SK-N-SH treated with all-trans-retinoic acid at 6 μM for 48 hours (cell line): ENCODE results near the gene COL6A6.

Source experiments
- ATAC-seq: fragments of 200-7000 bp; cut with Tn5 transposase; 3 replicates; pipeline ENCODE4 v1.9.1; 2020; ENCODE audit warnings: mild to moderate bottlenecking, moderate library complexity
- ARNTL ChIP-seq: fragments of 450-650 bp; formaldehyde crosslinking; IDR thresholded peaks from 2 replicates; pipeline ENCODE4 v1.5.0; 2020; ENCODE audit warnings: low read depth, mild to moderate bottlenecking, moderate library complexity, borderline replicate concordance
- CREB5 ChIP-seq: fragments of 250-450 bp; sonication (Bioruptor Pico); IDR thresholded peaks from 2 replicates; pipeline ENCODE4 v1.5.1; 2020; ENCODE audit warnings: low read depth, mild to moderate bottlenecking, moderate library complexity
- CSRNP3 ChIP-seq: fragments of 250-450 bp; sonication (Bioruptor Pico); IDR thresholded peaks from 2 replicates; pipeline ENCODE4 v1.5.1; 2021; ENCODE audit warnings: mild to moderate bottlenecking, moderate library complexity
- ESRRG ChIP-seq: fragments of 250-450 bp; sonication (Bioruptor Pico); IDR thresholded peaks from 2 replicates; pipeline ENCODE4 v1.6.1; 2021; ENCODE audit warnings: mild to moderate bottlenecking
- ISL1 ChIP-seq: fragments of 250-450 bp; sonication (Bioruptor Pico); IDR thresholded peaks from 2 replicates; pipeline ENCODE4 v2.1.2; 2022; ENCODE audit warnings: mild to moderate bottlenecking, moderate library complexity
- POU6F1 ChIP-seq: fragments of 250-450 bp; sonication (Bioruptor Pico); IDR thresholded peaks from 2 replicates; pipeline ENCODE4 v1.8.0; 2021; ENCODE audit warnings: low read depth, mild to moderate bottlenecking, moderate library complexity, borderline replicate concordance
- PPARA ChIP-seq: fragments of 250-450 bp; sonication (Bioruptor Pico); IDR thresholded peaks from 2 replicates; pipeline ENCODE4 v1.5.0; 2020; ENCODE audit warnings: mild to moderate bottlenecking, borderline replicate concordance
- SNAI2 ChIP-seq: fragments of 250-450 bp; sonication (Bioruptor Pico); IDR thresholded peaks from 2 replicates; pipeline ENCODE4 v1.5.0; 2020; ENCODE audit warnings: mild to moderate bottlenecking, moderate library complexity
- TOX ChIP-seq: fragments of 250-450 bp; sonication (Bioruptor Pico); IDR thresholded peaks from 2 replicates; pipeline ENCODE4 v1.8.0; 2021; ENCODE audit warnings: mild to moderate bottlenecking, moderate library complexity, borderline replicate concordance
- ZFP3 ChIP-seq: fragments of 250-450 bp; sonication (Bioruptor Pico); IDR thresholded peaks from 2 replicates; pipeline ENCODE4 v1.5.0; 2020; ENCODE audit warnings: mild to moderate bottlenecking, moderate library complexity
- ZFP30 ChIP-seq: fragments of 450-650 bp; formaldehyde crosslinking; IDR thresholded peaks from 2 replicates; pipeline ENCODE4 v1.5.0; 2022; ENCODE audit warnings: mild to moderate bottlenecking, moderate library complexity
- ZNF565 ChIP-seq: fragments of 450-650 bp; formaldehyde crosslinking; conservative IDR thresholded peaks from 2 replicates; pipeline ENCODE4 v1.5.0; 2020; ENCODE audit warnings: low read depth, mild to moderate bottlenecking, moderate library complexity
- ZNF70 ChIP-seq: fragments of 450-650 bp; formaldehyde crosslinking; IDR thresholded peaks from 2 replicates; pipeline ENCODE4 v1.5.0; 2020; ENCODE audit warnings: mild to moderate bottlenecking, moderate library complexity
- ZNF8 ChIP-seq: fragments of 450-650 bp; formaldehyde crosslinking; IDR thresholded peaks from 2 replicates; pipeline ENCODE4 v1.5.0; 2020; ENCODE audit warnings: mild to moderate bottlenecking, moderate library complexity
- TF ChIP-seq, protein P1 (sequence below): fragments of 250-450 bp; sonication (Bioruptor Pico); IDR thresholded peaks from 2 replicates; pipeline ENCODE4 v1.8.0; 2020; ENCODE audit warnings: mild to moderate bottlenecking, moderate library complexity, borderline replicate concordance

COL6A6 gene, protein sequence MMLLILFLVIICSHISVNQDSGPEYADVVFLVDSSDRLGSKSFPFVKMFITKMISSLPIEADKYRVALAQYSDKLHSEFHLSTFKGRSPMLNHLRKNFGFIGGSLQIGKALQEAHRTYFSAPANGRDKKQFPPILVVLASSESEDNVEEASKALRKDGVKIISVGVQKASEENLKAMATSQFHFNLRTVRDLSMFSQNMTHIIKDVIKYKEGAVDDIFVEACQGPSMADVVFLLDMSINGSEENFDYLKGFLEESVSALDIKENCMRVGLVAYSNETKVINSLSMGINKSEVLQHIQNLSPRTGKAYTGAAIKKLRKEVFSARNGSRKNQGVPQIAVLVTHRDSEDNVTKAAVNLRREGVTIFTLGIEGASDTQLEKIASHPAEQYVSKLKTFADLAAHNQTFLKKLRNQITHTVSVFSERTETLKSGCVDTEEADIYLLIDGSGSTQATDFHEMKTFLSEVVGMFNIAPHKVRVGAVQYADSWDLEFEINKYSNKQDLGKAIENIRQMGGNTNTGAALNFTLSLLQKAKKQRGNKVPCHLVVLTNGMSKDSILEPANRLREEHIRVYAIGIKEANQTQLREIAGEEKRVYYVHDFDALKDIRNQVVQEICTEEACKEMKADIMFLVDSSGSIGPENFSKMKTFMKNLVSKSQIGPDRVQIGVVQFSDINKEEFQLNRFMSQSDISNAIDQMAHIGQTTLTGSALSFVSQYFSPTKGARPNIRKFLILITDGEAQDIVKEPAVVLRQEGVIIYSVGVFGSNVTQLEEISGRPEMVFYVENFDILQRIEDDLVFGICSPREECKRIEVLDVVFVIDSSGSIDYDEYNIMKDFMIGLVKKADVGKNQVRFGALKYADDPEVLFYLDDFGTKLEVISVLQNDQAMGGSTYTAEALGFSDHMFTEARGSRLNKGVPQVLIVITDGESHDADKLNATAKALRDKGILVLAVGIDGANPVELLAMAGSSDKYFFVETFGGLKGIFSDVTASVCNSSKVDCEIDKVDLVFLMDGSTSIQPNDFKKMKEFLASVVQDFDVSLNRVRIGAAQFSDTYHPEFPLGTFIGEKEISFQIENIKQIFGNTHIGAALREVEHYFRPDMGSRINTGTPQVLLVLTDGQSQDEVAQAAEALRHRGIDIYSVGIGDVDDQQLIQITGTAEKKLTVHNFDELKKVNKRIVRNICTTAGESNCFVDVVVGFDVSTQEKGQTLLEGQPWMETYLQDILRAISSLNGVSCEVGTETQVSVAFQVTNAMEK (N-terminal part only)

GRCh38 chr3:130516645-130517512, at the start of gene COL6A6:
Gene COL6A6 (plus strand): TSS chr3:130517177. CDS start chr3:130560365, 43,188 bp downstream.
- ATAC-seq: no peak
- TF ChIP-seq ESRRG: no peak
- no peak for TF ChIP-seq SNAI2 (CRISPR knock-in tag)
- TF ChIP-seq CSRNP3 (CRISPR knock-in tag): no peak
- TF ChIP-seq ZFP30 (CRISPR knock-in tag): no peak

DNA sequence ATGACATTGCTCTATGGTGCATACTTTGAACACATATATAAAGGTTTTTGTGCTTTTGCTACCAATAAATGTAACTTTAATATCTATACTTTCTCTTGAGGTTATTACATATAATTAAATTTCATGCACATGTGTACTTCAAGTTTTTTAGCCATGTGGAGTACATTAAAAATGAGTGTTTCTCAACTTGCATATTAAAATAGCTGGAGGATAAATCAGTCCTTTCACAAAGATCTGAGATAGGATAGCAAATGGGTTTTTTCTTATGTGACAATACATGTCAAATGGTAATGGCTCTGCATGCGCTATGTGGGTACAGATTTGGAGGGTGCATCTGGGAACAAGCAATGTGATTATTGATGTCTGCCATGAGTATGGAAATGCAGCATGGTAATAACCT, 48.7 kb upstream of the COL6A6 start:
- TF ChIP-seq SNAI2 (CRISPR knock-in tag) (no peak), CSRNP3 (CRISPR knock-in tag) (no peak), ZNF8 (no peak), ESRRG (no peak), ISL1 (no peak), ZFP30 (CRISPR knock-in tag) (no peak), ARNTL (CRISPR knock-in tag) (no peak), TOX (no peak), ZNF565 (CRISPR knock-in tag) (no peak), ZNF70 (CRISPR knock-in tag) (no peak), POU6F1 (CRISPR knock-in tag) (no peak)
- TF ChIP-seq, protein P1, sequence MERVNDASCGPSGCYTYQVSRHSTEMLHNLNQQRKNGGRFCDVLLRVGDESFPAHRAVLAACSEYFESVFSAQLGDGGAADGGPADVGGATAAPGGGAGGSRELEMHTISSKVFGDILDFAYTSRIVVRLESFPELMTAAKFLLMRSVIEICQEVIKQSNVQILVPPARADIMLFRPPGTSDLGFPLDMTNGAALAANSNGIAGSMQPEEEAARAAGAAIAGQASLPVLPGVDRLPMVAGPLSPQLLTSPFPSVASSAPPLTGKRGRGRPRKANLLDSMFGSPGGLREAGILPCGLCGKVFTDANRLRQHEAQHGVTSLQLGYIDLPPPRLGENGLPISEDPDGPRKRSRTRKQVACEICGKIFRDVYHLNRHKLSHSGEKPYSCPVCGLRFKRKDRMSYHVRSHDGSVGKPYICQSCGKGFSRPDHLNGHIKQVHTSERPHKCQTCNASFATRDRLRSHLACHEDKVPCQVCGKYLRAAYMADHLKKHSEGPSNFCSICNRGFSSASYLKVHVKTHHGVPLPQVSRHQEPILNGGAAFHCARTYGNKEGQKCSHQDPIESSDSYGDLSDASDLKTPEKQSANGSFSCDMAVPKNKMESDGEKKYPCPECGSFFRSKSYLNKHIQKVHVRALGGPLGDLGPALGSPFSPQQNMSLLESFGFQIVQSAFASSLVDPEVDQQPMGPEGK (CRISPR knock-in tag): no peak
- ATAC-seq: no peak

- TF ChIP-seq ESRRG (no peak), ZFP30 (CRISPR knock-in tag) (no peak), PPARA (no peak), SNAI2 (CRISPR knock-in tag) (no peak), CREB5 (CRISPR knock-in tag) (no peak), TOX (no peak), ISL1 (no peak), ZFP3 (CRISPR knock-in tag) (no peak), ZNF565 (CRISPR knock-in tag) (no peak)
- no peak for ATAC-seq
Measured at GRCh38 chr3:130470126-130470525, 46.9 kb upstream of the COL6A6 start.
